H1 (cell line): ENCODE measurements around the gene MRI1.

Source experiments
- MAFK ChIP-seq: IDR thresholded peaks from 2 replicates; pipeline ENCODE4 v1.6.1; 2012; ENCODE audit warnings: low read depth, mild to moderate bottlenecking, improper control_type of control experiment, low read length
- NANOG ChIP-seq: IDR thresholded peaks from 2 replicates; pipeline ENCODE4 v1.6.1; 2011; ENCODE audit warnings: low read length, low read depth, mild to moderate bottlenecking, inconsistent platforms; ENCODE audit not compliant: insufficient read depth, poor library complexity, severe bottlenecking
- POLR2A ChIP-seq, 2 experiments: IDR thresholded peaks; 1 replicate in 1 of 2; 2 replicates in 1 of 2; pipeline ENCODE4 v1.6.1; 2011; ENCODE audit warnings: low read depth in 2 of 2, low read length in 2 of 2, mild to moderate bottlenecking in 2 of 2; ENCODE audit errors: control extremely low read depth in 1 of 2
- ZNF274 ChIP-seq: IDR thresholded peaks from 2 replicates; pipeline ENCODE4 v1.7.0; 2012; ENCODE audit warnings: low read length, borderline replicate concordance; ENCODE audit errors: extremely low read depth
- TF ChIP-seq, protein P1 (sequence below), 3 experiments: IDR thresholded peaks; 1 replicate in 2 of 3; 2 replicates in 1 of 3; pipeline versions ENCODE4 v1.5.1 to v1.6.1; 2011; ENCODE audit warnings: low read length in 3 of 3, mild to moderate bottlenecking in 3 of 3, inconsistent platforms in 2 of 3, low read depth in 1 of 3, moderate library complexity in 1 of 3; ENCODE audit not compliant: insufficient read depth in 1 of 3; ENCODE audit errors: control extremely low read depth in 1 of 3
- TF ChIP-seq, protein P2 (sequence below): fragments of 300-600 bp; sonication (generic); IDR thresholded peaks from 2 replicates; pipeline ENCODE4 v1.7.1; 2012; ENCODE audit warnings: low read length, moderate library complexity, mild to moderate bottlenecking, inconsistent platforms; ENCODE audit not compliant: insufficient replicate concordance
- TF ChIP-seq, protein P3 (sequence below): IDR thresholded peaks from 2 replicates; pipeline ENCODE4 v1.6.1; 2011; ENCODE audit warnings: low read depth, mild to moderate bottlenecking, low read length; ENCODE audit not compliant: insufficient read depth

DNA sequence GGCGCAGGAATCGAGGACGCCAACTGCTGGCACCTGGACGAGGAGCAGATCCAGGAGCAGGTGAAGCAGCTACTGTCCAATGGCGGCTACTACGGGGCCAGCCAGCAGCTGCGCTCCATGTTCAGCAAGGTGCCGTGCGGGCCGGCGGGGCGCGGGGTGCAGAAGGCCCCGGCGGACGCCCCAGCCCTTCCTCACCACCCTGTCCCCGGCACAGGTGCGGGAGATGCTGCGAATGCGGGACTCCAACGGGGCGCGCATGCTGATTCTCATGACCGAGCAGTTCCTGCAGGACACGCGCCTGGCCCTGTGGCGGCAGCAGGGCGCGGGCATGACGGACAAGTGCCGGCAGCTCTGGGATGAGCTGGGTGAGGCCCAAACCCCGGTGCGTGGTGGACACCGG lies 44.5 kb downstream of the MRI1 start:
- TF ChIP-seq, protein P1, sequence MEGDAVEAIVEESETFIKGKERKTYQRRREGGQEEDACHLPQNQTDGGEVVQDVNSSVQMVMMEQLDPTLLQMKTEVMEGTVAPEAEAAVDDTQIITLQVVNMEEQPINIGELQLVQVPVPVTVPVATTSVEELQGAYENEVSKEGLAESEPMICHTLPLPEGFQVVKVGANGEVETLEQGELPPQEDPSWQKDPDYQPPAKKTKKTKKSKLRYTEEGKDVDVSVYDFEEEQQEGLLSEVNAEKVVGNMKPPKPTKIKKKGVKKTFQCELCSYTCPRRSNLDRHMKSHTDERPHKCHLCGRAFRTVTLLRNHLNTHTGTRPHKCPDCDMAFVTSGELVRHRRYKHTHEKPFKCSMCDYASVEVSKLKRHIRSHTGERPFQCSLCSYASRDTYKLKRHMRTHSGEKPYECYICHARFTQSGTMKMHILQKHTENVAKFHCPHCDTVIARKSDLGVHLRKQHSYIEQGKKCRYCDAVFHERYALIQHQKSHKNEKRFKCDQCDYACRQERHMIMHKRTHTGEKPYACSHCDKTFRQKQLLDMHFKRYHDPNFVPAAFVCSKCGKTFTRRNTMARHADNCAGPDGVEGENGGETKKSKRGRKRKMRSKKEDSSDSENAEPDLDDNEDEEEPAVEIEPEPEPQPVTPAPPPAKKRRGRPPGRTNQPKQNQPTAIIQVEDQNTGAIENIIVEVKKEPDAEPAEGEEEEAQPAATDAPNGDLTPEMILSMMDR (IDR thresholded peaks at IDR 0.05; ENCODE audit: control extremely low read depth in 1 of 3, insufficient read depth in 1 of 3, low read depth in 1 of 3, low read length in 3 of 3): no peak
- TF ChIP-seq POLR2A (IDR thresholded peaks at IDR 0.05; ENCODE audit: control extremely low read depth in 1 of 2, low read depth in 2 of 2, low read length in 2 of 2) (no peak), MAFK (no peak), NANOG (no peak), ZNF274 (no peak)
- TF ChIP-seq, protein P2, sequence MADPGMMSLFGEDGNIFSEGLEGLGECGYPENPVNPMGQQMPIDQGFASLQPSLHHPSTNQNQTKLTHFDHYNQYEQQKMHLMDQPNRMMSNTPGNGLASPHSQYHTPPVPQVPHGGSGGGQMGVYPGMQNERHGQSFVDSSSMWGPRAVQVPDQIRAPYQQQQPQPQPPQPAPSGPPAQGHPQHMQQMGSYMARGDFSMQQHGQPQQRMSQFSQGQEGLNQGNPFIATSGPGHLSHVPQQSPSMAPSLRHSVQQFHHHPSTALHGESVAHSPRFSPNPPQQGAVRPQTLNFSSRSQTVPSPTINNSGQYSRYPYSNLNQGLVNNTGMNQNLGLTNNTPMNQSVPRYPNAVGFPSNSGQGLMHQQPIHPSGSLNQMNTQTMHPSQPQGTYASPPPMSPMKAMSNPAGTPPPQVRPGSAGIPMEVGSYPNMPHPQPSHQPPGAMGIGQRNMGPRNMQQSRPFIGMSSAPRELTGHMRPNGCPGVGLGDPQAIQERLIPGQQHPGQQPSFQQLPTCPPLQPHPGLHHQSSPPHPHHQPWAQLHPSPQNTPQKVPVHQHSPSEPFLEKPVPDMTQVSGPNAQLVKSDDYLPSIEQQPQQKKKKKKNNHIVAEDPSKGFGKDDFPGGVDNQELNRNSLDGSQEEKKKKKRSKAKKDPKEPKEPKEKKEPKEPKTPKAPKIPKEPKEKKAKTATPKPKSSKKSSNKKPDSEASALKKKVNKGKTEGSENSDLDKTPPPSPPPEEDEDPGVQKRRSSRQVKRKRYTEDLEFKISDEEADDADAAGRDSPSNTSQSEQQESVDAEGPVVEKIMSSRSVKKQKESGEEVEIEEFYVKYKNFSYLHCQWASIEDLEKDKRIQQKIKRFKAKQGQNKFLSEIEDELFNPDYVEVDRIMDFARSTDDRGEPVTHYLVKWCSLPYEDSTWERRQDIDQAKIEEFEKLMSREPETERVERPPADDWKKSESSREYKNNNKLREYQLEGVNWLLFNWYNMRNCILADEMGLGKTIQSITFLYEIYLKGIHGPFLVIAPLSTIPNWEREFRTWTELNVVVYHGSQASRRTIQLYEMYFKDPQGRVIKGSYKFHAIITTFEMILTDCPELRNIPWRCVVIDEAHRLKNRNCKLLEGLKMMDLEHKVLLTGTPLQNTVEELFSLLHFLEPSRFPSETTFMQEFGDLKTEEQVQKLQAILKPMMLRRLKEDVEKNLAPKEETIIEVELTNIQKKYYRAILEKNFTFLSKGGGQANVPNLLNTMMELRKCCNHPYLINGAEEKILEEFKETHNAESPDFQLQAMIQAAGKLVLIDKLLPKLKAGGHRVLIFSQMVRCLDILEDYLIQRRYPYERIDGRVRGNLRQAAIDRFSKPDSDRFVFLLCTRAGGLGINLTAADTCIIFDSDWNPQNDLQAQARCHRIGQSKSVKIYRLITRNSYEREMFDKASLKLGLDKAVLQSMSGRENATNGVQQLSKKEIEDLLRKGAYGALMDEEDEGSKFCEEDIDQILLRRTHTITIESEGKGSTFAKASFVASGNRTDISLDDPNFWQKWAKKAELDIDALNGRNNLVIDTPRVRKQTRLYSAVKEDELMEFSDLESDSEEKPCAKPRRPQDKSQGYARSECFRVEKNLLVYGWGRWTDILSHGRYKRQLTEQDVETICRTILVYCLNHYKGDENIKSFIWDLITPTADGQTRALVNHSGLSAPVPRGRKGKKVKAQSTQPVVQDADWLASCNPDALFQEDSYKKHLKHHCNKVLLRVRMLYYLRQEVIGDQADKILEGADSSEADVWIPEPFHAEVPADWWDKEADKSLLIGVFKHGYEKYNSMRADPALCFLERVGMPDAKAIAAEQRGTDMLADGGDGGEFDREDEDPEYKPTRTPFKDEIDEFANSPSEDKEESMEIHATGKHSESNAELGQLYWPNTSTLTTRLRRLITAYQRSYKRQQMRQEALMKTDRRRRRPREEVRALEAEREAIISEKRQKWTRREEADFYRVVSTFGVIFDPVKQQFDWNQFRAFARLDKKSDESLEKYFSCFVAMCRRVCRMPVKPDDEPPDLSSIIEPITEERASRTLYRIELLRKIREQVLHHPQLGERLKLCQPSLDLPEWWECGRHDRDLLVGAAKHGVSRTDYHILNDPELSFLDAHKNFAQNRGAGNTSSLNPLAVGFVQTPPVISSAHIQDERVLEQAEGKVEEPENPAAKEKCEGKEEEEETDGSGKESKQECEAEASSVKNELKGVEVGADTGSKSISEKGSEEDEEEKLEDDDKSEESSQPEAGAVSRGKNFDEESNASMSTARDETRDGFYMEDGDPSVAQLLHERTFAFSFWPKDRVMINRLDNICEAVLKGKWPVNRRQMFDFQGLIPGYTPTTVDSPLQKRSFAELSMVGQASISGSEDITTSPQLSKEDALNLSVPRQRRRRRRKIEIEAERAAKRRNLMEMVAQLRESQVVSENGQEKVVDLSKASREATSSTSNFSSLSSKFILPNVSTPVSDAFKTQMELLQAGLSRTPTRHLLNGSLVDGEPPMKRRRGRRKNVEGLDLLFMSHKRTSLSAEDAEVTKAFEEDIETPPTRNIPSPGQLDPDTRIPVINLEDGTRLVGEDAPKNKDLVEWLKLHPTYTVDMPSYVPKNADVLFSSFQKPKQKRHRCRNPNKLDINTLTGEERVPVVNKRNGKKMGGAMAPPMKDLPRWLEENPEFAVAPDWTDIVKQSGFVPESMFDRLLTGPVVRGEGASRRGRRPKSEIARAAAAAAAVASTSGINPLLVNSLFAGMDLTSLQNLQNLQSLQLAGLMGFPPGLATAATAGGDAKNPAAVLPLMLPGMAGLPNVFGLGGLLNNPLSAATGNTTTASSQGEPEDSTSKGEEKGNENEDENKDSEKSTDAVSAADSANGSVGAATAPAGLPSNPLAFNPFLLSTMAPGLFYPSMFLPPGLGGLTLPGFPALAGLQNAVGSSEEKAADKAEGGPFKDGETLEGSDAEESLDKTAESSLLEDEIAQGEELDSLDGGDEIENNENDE: no peak
- TF ChIP-seq, protein P3, sequence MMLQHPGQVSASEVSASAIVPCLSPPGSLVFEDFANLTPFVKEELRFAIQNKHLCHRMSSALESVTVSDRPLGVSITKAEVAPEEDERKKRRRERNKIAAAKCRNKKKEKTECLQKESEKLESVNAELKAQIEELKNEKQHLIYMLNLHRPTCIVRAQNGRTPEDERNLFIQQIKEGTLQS: no peak
